Femur (tissue), 1 donor: ENCODE results near the gene FRMPD1.

Source experiments
- DNase-seq: peaks from one replicate; pipeline ENCODE4 v3.0.0-alpha.2; 2017

FRMPD1 gene

GRCh38 chr9:37683531-37684371 lies 33.0 kb downstream of the FRMPD1 start:
- DNase-seq = no peak

GRCh38 chr9:37692622-37693221 lies 42.0 kb downstream of the FRMPD1 start:
- no peak for DNase-seq

GRCh38 chr9:37693260-37693659 lies 42.5 kb downstream of the FRMPD1 start:
- DNase-seq = no peak

- DNase-seq = no peak
These were observed 43.6 kb downstream of the FRMPD1 start for GRCh38 chr9:37694355-37694754.

GRCh38 chr9:37696528-37696927 lies 45.8 kb downstream of the FRMPD1 start:
- DNase-seq = no peak

GRCh38 chr9:37700131-37700530 lies 49.4 kb downstream of the FRMPD1 start:
- no peak for DNase-seq

GRCh38 chr9:37700900-37701299 lies 50.1 kb downstream of the FRMPD1 start:
- no peak for DNase-seq

- no peak for DNase-seq
These were observed 55.0 kb downstream of the FRMPD1 start for GRCh38 chr9:37705787-37706186.

- DNase-seq = no peak
These were observed 55.5 kb downstream of the FRMPD1 start for GRCh38 chr9:37706290-37706689.

GRCh38 chr9:37707748-37708147 lies 57.0 kb downstream of the FRMPD1 start:
- no peak for DNase-seq

GRCh38 chr9:37710046-37710445 lies 59.3 kb downstream of the FRMPD1 start:
- DNase-seq = no peak

GRCh38 chr9:37715260-37715659 lies 64.5 kb downstream of the FRMPD1 start:
- DNase-seq = no peak

GRCh38 chr9:37715991-37716505 lies 65.3 kb downstream of the FRMPD1 start:
- DNase-seq = no peak

GRCh38 chr9:37719526-37719925 lies 68.8 kb downstream of the FRMPD1 start:
- DNase-seq = no peak

- no peak for DNase-seq
These were observed 76.3 kb downstream of the FRMPD1 start for GRCh38 chr9:37727013-37727412.

- no peak for DNase-seq
These were observed 78.7 kb downstream of the FRMPD1 start for GRCh38 chr9:37729499-37729898.

- DNase-seq = no peak
These were observed 79.5 kb downstream of the FRMPD1 start for GRCh38 chr9:37730256-37730655.

- no peak for DNase-seq
These were observed 80.1 kb downstream of the FRMPD1 start for GRCh38 chr9:37730839-37731238.

- DNase-seq = peak; percentile 62
These were observed 81.5 kb downstream of the FRMPD1 start for GRCh38 chr9:37732086-37732741.

GRCh38 chr9:37732952-37733351 lies 82.2 kb downstream of the FRMPD1 start:
- DNase-seq = no peak

GRCh38 chr9:37739222-37739621 lies 88.5 kb downstream of the FRMPD1 start:
- DNase-seq = no peak

GRCh38 chr9:37740128-37740527 lies 89.4 kb downstream of the FRMPD1 start:
- no peak for DNase-seq

- no peak for DNase-seq
These were observed 90.0 kb downstream of the FRMPD1 start for GRCh38 chr9:37740631-37741328.
